Measurements from ENCODE around the gene FUOM. TPM values are rescaled to one million over a fixed set of nuclear protein-coding genes. Genes with fewer than 3 reads are reported as not detected.

FUOM gene
- total and polyA plus RNA-seq, 3 donors from 2014 or later: 9.5 to 13.6 (median 12.8) TPM

DNA sequence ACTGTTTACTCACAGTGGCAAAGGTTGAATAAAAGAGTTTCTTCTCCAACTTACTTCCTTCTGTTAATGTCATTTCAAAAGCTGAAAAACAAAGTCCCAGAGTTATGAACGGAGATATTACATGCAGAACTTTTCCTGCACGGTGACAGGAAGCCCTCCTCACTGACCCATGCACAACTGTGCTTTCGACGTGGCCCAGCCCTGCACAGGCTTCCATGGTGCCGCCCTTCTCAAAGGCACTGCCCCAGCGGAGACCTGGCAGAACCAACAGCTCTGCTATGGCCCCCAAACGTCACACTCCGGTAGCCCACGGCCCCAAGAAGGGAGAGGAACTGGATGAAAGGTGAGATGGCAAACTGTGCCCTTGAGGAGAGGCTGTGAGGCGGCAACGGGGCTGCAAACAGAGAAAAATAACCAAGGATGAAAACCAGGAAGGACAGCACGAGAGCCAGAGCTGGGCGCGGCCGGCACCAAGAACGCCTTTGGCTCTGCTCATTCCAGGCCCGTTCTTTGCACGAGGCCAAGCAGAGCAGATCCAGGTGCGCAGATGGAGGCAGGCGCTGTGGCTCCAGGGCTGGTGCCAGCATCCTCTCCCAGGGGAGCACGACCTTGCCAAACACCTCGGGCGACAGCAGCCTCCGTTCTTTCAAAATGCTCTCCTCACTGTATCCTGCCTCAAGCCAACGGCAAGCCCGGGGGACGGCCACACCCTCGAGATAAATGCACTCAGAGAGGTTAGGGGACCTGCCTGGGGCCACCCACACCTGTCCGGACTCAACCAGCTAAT, 7.0 kb upstream of the FUOM start:
- Histone ChIP-seq H3K9me3 (no peaks in the 10 kb centered on the region), H3K27me3 (no peaks in the 10 kb centered on the region), H3K27ac (no peak overlapping the region), H3K36me3 (ENCODE audit: low read depth, missing control alignments) (no peaks in the 10 kb centered on the region), H3K4me3 (no peak overlapping the region), H3K4me1 (no peaks in the 10 kb centered on the region)
- 89 to 91% methylated on average over 28 to 29 of the region's 29 CpGs for WGBS, 2 donors
- TF ChIP-seq, protein P1, sequence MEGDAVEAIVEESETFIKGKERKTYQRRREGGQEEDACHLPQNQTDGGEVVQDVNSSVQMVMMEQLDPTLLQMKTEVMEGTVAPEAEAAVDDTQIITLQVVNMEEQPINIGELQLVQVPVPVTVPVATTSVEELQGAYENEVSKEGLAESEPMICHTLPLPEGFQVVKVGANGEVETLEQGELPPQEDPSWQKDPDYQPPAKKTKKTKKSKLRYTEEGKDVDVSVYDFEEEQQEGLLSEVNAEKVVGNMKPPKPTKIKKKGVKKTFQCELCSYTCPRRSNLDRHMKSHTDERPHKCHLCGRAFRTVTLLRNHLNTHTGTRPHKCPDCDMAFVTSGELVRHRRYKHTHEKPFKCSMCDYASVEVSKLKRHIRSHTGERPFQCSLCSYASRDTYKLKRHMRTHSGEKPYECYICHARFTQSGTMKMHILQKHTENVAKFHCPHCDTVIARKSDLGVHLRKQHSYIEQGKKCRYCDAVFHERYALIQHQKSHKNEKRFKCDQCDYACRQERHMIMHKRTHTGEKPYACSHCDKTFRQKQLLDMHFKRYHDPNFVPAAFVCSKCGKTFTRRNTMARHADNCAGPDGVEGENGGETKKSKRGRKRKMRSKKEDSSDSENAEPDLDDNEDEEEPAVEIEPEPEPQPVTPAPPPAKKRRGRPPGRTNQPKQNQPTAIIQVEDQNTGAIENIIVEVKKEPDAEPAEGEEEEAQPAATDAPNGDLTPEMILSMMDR (IDR thresholded peaks at IDR 0.05): no peak
- TF ChIP-seq POLR2A (IDR thresholded peaks at IDR 0.05): no peak
- intact Hi-C loops (cut with DNase I; ENCODE audit: low total_unique reads): no loop called here
- DNase-seq: no peak

DNA sequence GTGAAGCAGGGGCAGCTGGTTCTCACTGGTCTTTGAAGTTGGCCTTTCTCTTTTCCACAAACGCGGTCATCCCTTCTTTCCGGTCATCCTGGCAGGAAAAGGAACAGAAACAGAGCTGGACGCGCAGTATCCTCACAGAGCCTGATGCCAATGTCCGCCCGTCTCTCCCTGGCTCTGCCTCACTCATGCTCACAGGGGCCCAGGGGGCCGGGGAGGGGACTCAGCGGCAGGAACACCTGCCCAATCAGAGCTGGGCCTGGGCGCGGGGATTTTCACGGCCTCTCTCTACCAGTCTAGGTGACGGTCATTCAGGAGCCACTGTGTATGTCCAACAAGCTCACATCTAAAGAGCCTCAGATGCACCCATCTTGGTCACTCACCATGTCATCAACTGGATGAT, 5.0 kb upstream of the FUOM start:
- no peak for DNase-seq
- H3K4me3 ChIP-seq: no peak overlapping the region
- no peak for TF ChIP-seq POLR2A (IDR thresholded peaks at IDR 0.05)
- TF ChIP-seq, protein P1 (IDR thresholded peaks at IDR 0.05): no peak
- WGBS, 2 donors: 94% methylated on average over 10 to 13 of the region's 13 CpGs
- H3K27me3 ChIP-seq: no peaks in the 10 kb centered on the region
- no peaks in the 10 kb centered on the region for H3K9me3 ChIP-seq
- H3K4me1 ChIP-seq: peaks cover 3% of the 10 kb centered on the region
- intact Hi-C loops (cut with DNase I; ENCODE audit: low total_unique reads): no loop called here
- no peak overlapping the region for H3K27ac ChIP-seq
- H3K36me3 ChIP-seq (ENCODE audit: low read depth, missing control alignments): no peaks in the 10 kb centered on the region

DNA sequence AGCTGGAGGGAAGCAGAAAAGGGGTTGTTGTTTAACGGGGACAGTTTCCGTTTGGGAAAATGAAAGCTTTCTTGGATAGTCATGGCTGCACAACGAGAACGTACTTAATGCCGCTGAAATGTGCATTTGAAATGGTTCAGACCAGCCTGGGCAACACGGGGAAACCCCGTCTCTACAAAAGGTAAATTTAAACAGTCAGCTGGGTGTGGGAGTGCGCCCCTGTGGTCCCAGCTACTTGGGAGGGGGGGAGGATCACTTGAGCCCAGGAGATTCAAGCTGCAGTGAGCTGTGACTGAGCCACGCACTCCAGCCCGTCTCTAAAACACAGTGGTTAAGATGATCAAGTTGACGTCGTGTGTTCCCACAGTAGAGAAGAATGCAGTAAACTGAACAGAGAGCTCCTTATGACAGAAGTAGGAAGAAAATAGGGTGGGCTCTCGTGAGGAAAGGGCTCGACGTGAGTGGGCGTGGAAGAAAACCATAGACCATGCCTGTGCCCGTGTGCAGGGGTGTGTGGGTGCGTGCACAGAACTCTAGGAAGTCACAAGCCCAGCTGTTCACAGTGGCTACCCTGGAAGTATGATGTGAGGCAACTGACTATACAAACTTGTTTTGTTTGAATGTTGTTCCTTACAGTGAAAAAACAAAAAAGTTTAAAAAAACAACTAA, 4.1 kb upstream of the FUOM start:
- TF ChIP-seq, protein P1 (IDR thresholded peaks at IDR 0.05): no peak
- TF ChIP-seq POLR2A (IDR thresholded peaks at IDR 0.05): no peak
- H3K36me3 ChIP-seq (ENCODE audit: low read depth, missing control alignments): no peaks in the 10 kb centered on the region
- H3K4me3 ChIP-seq: no peak overlapping the region
- WGBS, 2 donors: 78 to 82% methylated on average over 18 of the region's 18 CpGs
- intact Hi-C loops (cut with DNase I; ENCODE audit: low total_unique reads): no loop called here
- H3K27me3 ChIP-seq: no peaks in the 10 kb centered on the region
- peaks cover 7% of the 10 kb centered on the region for H3K4me1 ChIP-seq
- DNase-seq: no peak
- H3K9me3 ChIP-seq: no peaks in the 10 kb centered on the region
- H3K27ac ChIP-seq: no peak overlapping the region

DNA sequence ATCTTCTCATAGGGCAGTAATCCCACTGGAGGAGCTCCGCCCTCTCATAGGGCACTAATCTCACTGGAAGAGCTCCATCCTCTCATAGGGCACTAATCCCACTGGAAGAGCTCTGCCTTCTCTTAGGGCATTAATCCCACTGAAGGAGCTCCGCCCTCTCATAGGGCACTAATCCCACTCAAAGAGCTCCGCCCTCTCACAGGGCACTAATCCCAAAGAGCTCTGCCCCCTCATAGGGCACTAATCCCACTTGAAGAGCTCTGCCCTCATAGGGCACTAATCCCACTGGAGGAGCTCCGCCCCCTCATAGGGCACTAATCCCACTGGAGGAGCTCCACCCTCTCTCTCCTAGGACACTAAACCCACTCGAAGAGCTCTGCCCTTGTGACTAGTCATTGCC, 3.4 kb upstream of the FUOM start:
- no peak overlapping the region for H3K4me3 ChIP-seq
- no peaks in the 10 kb centered on the region for H3K9me3 ChIP-seq
- H3K27ac ChIP-seq: no peak overlapping the region
- peaks cover 9% of the 10 kb centered on the region for H3K4me1 ChIP-seq
- DNase-seq: no peak
- no peaks in the 10 kb centered on the region for H3K36me3 ChIP-seq (ENCODE audit: low read depth, missing control alignments)
- intact Hi-C loops (cut with DNase I; ENCODE audit: low total_unique reads): no loop called here
- H3K27me3 ChIP-seq: no peaks in the 10 kb centered on the region
- 30 to 81% methylated on average over 1 to 5 of the region's 5 CpGs for WGBS, 2 donors
- no peak for TF ChIP-seq POLR2A (IDR thresholded peaks at IDR 0.05)
- TF ChIP-seq, protein P1 (IDR thresholded peaks at IDR 0.05): no peak

Measured in testis (tissue), 3 donors.